Astrocyte (in vitro differentiated cells and primary cell): ENCODE measurements around the gene PELI1.

ENCODE experiments used
- EZH2 ChIP-seq: IDR thresholded peaks from 2 replicates; pipeline ENCODE4 v1.6.1; 2012; ENCODE audit warnings: mild to moderate bottlenecking, low read length, inconsistent platforms; ENCODE audit not compliant: insufficient read depth
- TF ChIP-seq, protein P1 (sequence below): IDR thresholded peaks from 2 replicates; pipeline ENCODE4 v1.5.1; 2011; ENCODE audit warnings: low read depth, mild to moderate bottlenecking, inconsistent platforms, low read length, moderate library complexity; ENCODE audit not compliant: insufficient read depth

DNA sequence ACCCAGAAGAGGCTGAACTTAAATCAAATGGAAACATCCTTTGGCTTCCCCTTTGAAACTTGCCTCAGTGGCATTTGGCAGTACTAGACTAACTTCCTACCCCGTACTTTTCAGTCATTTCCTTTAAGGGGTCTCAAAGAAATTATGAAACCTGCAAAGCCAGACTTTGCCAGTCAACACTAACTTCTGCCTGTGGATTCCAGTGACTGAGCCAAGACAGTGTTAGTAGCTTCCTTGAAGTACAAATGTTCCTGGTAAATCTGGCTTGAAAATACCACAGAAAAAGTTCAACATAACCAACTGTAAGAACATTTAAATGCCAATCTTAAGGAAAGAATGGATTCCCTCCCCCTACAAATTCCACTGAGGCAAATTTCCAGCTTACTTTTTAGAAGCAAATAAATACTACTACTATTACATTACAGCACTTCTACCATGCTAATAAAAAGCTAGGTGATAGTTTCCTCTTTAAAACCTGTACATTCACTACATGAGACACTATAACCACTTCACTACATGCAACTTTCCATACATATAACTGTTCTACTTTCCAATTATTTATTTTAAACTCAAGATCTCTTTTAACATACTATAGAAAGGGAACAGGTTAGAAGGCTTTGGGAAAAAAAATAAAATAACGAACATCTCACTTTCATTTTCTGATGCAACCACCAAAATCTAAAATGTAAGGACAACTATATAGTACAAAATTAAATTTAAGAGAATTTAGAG, 2.4 kb downstream of the PELI1 start:
- TF ChIP-seq, protein P1, sequence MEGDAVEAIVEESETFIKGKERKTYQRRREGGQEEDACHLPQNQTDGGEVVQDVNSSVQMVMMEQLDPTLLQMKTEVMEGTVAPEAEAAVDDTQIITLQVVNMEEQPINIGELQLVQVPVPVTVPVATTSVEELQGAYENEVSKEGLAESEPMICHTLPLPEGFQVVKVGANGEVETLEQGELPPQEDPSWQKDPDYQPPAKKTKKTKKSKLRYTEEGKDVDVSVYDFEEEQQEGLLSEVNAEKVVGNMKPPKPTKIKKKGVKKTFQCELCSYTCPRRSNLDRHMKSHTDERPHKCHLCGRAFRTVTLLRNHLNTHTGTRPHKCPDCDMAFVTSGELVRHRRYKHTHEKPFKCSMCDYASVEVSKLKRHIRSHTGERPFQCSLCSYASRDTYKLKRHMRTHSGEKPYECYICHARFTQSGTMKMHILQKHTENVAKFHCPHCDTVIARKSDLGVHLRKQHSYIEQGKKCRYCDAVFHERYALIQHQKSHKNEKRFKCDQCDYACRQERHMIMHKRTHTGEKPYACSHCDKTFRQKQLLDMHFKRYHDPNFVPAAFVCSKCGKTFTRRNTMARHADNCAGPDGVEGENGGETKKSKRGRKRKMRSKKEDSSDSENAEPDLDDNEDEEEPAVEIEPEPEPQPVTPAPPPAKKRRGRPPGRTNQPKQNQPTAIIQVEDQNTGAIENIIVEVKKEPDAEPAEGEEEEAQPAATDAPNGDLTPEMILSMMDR: no peak
- no peak for TF ChIP-seq EZH2
